ENCODE results near the gene HMGB4. TPM values are rescaled to one million over a fixed set of nuclear protein-coding genes. Genes with fewer than 3 reads are reported as not detected.

Gene HMGB4
- polyA plus RNA-seq, 4 donors = not detected

DNA sequence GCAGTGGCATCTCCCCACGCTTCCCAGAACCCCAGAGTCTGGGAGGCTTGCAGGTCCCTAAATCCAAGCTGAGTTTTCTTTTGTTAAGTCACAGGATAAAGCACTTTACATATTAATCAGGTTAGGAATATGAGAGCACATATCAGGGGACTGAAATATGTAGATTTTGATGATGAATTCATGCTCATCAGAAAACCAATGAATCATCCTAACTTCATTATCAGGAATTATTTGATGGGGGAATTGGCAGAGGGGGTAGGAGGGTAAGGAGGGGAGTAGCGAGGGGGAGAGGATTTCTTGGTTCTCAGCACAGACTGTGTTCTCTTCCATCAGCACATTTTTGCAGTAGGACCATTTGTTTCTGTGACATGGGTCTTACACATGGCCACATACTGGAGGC is 32.1 kb downstream of the HMGB4 start:
- no peak for DNase-seq (ENCODE audit: low read depth in 4 of 4, low spot score in 3 of 4)

DNA sequence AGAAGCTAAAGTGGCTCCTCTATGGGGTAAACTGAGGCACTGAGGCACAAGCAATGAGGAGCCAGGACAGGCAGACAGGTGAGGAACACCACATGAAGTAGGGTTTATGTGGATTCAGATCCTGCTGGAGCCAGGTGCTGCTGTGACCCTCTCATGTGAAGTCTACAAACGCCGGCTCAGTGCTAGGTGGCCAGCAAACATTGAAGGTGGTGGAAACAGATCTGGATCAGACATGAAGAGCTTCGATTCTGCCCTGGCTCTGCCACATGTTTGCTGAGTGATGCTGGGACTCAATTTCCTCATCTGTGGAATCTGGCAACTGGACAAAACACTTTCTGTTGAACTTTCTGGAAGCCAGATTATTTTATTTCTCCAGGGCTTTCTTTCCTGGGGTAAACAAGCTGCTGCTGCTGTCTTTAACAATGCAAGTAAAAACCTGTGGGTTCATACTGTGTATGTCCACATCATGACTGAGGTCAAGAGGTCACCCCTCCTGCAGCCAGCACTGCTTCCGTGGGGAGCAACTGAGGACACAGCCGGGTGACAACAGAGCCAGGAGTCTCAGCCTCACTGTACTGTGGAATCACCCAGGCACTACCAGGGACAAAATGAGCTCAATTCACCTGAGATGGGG is 33.3 kb downstream of the HMGB4 start:
- no peak for DNase-seq (ENCODE audit: low read depth in 4 of 4, low spot score in 3 of 4)

DNA sequence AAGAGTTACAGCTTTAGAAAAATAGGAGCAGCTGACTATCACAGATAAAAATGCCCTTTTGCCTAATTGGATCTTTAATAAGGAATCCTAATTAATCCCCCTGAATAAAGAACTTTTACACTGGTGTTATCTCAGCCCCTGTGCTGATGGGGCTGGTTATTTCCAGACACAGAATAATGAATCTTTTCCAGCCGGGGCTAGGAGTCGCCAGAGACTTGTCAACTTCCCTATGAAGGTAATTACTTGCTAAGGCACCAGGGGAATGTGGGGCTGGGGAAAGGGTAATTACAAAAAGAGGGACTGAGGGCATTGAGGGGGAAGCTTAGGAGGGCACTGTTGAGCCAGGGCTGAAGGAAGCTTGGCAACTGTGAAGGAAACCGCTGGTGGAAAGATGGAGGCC is 34.5 kb downstream of the HMGB4 start:
- no peak for DNase-seq (ENCODE audit: low read depth in 4 of 4, low spot score in 3 of 4)

DNA sequence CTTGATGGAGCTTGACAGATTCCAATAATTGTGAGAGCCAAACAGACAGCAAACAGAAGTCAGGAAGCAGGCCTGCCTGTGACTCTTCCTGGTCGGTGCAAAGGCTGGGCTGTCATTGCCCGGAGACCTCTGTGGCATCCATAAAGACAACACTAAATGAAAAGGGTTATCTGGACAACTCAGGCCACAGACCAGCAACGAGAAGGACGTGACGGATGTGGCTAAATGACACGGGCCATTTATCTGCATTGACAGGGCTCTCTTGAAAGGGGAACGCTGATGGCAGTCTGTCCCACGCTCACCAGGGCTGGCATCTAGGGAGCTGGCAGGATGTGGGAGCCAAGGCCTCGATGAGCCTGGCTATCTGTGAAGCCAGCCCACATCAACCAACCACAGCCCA is 35.0 kb downstream of the HMGB4 start:
- no peak for DNase-seq (ENCODE audit: low read depth in 4 of 4, low spot score in 3 of 4)

DNA sequence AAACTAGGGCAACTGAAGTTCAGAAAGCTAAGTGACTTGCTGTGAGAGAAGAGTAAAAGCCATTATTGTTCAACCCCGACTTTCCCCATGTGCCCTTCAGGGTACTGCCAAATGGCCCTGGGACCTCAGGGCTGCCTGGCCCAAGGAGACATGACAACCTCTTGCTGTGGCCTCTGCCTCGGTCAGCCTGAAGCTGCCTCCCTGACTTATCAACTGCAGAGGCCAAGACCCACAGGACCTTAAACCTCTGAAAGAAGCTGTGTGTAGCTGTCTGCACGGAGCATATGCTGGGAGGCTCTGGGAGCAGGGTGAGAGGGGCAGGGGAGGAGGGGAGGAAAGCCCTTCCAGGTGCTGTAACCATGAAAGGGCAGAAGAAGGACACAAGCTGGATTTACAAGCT is 35.9 kb downstream of the HMGB4 start:
- DNase-seq (ENCODE audit: low read depth in 4 of 4, low spot score in 3 of 4) = no peak

DNA sequence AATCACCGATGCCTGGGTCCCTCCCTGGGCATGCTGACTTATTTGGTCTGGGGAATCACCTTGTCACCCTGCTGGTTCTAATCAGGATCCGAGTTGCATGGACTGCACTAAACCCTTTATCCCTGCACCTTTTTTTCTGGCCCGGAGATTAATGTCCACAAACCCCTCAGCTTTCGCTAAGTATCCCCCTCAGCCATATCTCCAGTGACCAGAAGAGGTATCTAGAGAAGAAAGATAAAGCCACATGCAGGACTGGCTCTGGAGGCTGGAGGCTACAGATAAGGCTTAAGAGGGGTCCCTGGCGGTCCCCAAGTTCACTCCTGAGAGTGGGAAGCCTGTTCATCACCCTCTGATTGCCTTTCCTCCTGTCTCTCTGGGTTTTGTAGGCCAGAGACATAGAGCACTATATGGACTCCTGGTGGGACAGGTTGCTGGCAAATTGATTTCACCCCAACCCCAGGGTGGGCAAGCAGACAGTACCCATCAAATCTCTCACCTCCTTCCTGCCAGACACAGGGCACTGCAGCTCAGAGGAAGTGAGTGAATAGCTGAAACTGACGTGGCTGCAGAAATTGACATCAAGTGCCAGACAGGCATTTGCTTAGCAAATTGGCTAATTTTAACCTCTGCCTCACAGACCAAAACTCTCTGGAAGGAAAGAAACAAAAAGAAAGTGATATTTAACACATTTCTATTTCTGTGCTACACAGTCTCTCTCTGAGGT is 38.8 kb downstream of the HMGB4 start:
- no peak for DNase-seq (ENCODE audit: low read depth in 4 of 4, low spot score in 3 of 4)

DNA sequence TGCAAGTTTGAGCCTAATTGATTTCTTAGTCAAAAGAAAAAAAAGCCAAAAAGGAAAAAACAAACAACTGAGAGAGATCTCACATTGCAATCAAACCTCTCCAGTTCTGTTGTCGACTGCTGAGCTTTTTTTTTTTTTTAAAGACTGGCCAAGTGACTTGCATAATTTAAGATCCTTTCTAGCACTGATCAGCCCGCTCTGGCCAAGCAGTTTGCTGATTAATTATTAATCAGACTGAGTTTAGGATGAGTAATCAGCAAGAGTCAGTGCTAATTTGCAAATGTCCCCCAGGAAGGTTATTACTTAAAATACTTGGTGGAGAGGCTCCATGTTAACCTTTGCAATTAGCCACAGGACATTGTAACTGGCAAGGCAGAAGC is 39.3 kb downstream of the HMGB4 start:
- DNase-seq (ENCODE audit: low read depth in 4 of 4, low spot score in 3 of 4) = peak in 3 of 4 donors; percentile 19 to 32 (median 31)

DNA sequence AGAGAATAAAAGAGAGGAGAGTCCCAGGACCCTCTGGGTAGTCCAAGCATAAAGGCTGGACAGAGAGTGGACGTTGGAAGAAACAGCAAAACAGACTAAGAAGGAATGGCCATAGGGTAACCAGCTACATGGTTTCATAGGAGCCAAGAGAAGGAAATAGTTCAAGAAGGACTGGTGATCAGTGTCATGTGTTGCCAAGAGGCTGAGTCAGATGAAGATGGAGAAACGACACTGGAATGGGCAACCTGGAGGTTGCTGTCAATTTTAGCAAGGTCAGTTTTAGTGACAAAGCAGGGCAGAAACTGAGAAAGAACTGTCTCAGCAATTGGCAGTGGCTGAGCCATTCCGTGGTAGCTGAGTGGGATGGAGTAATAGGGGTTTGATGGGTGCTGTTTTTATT is 41.4 kb downstream of the HMGB4 start:
- no peak for DNase-seq (ENCODE audit: low read depth in 4 of 4, low spot score in 3 of 4)

DNA sequence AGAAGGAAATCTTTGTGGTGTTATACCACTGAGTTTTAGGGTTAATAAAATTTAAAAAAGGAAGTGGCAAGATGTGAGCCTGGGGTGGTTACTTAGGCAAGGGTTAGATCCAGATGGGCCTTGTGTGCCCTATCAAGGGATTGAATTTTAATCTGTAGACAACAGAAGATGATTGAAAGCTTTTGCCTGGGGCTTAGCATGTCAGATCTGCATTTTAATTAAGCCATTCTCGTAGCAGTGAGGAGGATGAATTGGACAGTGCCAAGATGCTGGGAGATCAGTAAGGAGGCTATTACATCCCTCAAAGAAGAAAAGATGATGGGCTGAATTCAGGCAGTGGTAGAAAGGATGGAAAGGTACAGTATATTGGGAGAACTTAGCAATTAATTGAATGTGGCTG is 42.3 kb downstream of the HMGB4 start:
- DNase-seq (ENCODE audit: low read depth in 4 of 4, low spot score in 3 of 4) = no peak

DNA sequence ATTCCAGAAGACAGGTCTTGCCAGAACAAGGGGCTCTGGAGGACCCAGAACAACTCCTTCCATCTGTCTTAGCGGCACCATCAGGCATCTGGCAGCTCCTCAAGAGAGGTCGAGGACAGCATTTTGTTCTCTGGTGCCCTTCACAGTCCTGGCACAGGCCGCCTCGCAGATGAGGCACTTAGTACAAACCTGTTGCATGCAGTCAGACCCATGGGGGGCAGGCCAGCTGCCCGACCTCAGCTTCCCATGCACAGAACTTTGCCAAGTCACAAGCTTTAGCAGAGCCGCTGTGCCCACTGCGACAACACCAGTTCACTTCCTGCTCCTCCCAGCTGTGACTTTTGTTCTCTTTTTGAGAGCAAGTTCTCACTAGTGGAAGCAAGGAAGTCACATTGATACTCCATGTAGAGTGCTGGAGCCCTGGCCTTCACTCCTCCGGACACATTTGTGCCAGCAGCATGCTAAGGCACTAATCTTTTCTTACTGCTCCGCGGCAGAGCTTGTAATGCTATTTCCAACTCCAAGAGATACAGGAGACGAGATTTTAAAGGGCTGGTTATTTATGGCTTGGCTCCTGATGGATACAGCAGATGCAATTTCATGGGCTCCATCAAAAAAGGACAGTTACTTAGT is 44.6 kb downstream of the HMGB4 start:
- DNase-seq (ENCODE audit: low read depth in 4 of 4, low spot score in 3 of 4) = no peak

Data from left renal pelvis (tissue), 4 donors.